ENCODE results near the gene SUDS3. TPM values are rescaled to one million over a fixed set of nuclear protein-coding genes. Genes with fewer than 3 reads are reported as not detected.

SUDS3 gene
- total RNA-seq, 1 experiment from 2014 or later, result 42.8 TPM

- no peaks in the 10 kb centered on the region for H3K36me3 ChIP-seq (ENCODE audit: control insufficient read depth, insufficient read depth, low read length)
- intact Hi-C loops (cut with micrococcal nuclease; ENCODE audit: unreplicated experiment), result no loop called here
- no peak overlapping the region for H3K4me3 ChIP-seq (ENCODE audit: low read depth, low read length)
- H3K4me1 ChIP-seq, result no peaks in the 10 kb centered on the region
- ChIA-PET POLR2A (interaction anchor here (0.5 kb wide), 1 partner anchor 1553 kb away, joined by 4 read pairs; no protein-coding TSS in a partner anchor), CTCF (no interaction called here)
- no TSS peak for BruUV-seq (replicated peaks)
- Mint-ChIP-seq H3K9me3 (ENCODE audit: unreplicated experiment) (peaks cover 5% of the 10 kb centered on the region), H3K36me3 (ENCODE audit: insufficient read depth, unreplicated experiment) (no peaks in the 10 kb centered on the region), H3K27ac (ENCODE audit: unreplicated experiment) (no peak overlapping the region), H3K4me3 (ENCODE audit: unreplicated experiment) (no peak overlapping the region), H3K4me1 (ENCODE audit: low read depth, unreplicated experiment) (no peaks in the 10 kb centered on the region), H3K27me3 (ENCODE audit: insufficient read depth, unreplicated experiment) (no peaks in the 10 kb centered on the region)
- H3K27me3 ChIP-seq (replicated peaks; ENCODE audit: control insufficient read depth, insufficient read depth, low read length), result no peaks in the 10 kb centered on the region
- TF ChIP-seq CTCF (IDR thresholded peaks at IDR 0.05; ENCODE audit: insufficient read depth in 1 of 2, low read depth in 1 of 2, low read length in 1 of 2, severe bottlenecking in 1 of 2, unreplicated experiment in 1 of 2), result no peak
- DNase-seq, result no peak
- H3K9me3 ChIP-seq, result no peaks in the 10 kb centered on the region
These were observed 89.4 kb downstream of the SUDS3 start for GRCh38 chr12:118465706-118466105.

Other genes with a start within 250 kb of the SUDS3 start
- gene PEBP1, start 240.4 kb upstream of the SUDS3 start, total RNA-seq (2022), result 134 and 136 TPM in 2 replicates
- 16.5 and 17.7 TPM in 2 replicates for gene TAOK3, start 3.6 kb upstream of the SUDS3 start, total RNA-seq (2022)